HCT116 (cell line): ENCODE results near the gene SCN1B. TPM values are rescaled to one million over a fixed set of nuclear protein-coding genes. Genes with fewer than 3 reads are reported as not detected.

Experiments
- ATAC-seq: fragments of 200-7000 bp; cut with Tn5 transposase; 2 replicates; pipeline ENCODE4 v1.9.1; 2020; ENCODE audit warnings: mild to moderate bottlenecking, moderate library complexity
- BruUV-seq: library from RNA; stranded (reverse); fragments of 400-500 nt; replicated peaks from 2 replicates; lab custom pipeline; 2021; lab: Mats Ljungman, UMichigan
- CTCF ChIA-PET: fragments of 300-600 bp; sonication (Branson Sonifier 250); formaldehyde crosslinking; loops from one replicate; lab custom pipeline; 2021; ENCODE audit warnings: antibody characterized with exemption; lab: Charles Lee
- POLR2A ChIA-PET: fragments of 300-600, 350-600 bp; sonication (Branson Sonifier 250); formaldehyde crosslinking; loops from one replicate; lab custom pipeline; 2021; ENCODE audit warnings: antibody characterized with exemption; lab: Charles Lee
- RAD21 ChIA-PET, 2 experiments: fragments of 300-600 bp; sonication (Branson Sonifier 250); formaldehyde crosslinking; loops; one replicate each; lab custom pipeline; 2023; ENCODE audit warnings: low total read pairs in 2 of 2; ENCODE audit not compliant: uncharacterized antibody in 2 of 2, unreplicated experiment in 2 of 2, low non-redundant PET in 1 of 2; lab: Charles Lee
- DNase-seq: peaks from one replicate; pipeline ENCODE4 v3.0.0-alpha.2; 2010; ENCODE audit warnings: low read depth, low spot score
- H2AFZ ChIP-seq: fragments of 200-600 bp; shearing (Covaris generic), sonication (generic); 2 replicates; pipeline ENCODE4 v1.6.1; 2017; ENCODE audit warnings: low read depth, mixed run types, mixed read lengths, antibody characterized with exemption, low read length; ENCODE audit not compliant: poor library complexity, severe bottlenecking
- H3K27ac ChIP-seq: 2 replicates; pipeline ENCODE4 v1.5.1; 2012; ENCODE audit warnings: low read depth, low read length
- H3K27me3 ChIP-seq: fragments of 200-600 bp; sonication (generic); 2 replicates; pipeline ENCODE4 v1.6.1; 2016; ENCODE audit warnings: mixed run types, low read length, mixed read lengths; ENCODE audit not compliant: insufficient read depth
- H3K36me3 ChIP-seq, 2 experiments: fragments of 200-500 bp in 1 of 2; fragments of 200-600 bp in 1 of 2; sonication (Bioruptor generic) in 1 of 2; sonication (generic) in 1 of 2; 2 replicates each; pipeline versions ENCODE4 v1.5.1 to v1.6.1; 2014 to 2016; ENCODE audit warnings: low read length in 2 of 2, inconsistent platforms in 1 of 2, mixed read lengths in 1 of 2, mixed run types in 1 of 2; ENCODE audit not compliant: insufficient read depth in 2 of 2, control insufficient read depth in 1 of 2
- H3K4me1 ChIP-seq, 2 experiments: fragments of 200-600 bp in 1 of 2; sonication (generic) in 1 of 2; 2 replicates each; pipeline versions ENCODE4 v1.5.1 to v1.6.1; 2012 to 2017; ENCODE audit warnings: low read length in 2 of 2, inconsistent platforms in 1 of 2, mild to moderate bottlenecking in 1 of 2, mixed read lengths in 1 of 2, mixed run types in 1 of 2, moderate library complexity in 1 of 2; ENCODE audit not compliant: insufficient read depth in 2 of 2, control insufficient read depth in 1 of 2
- H3K4me2 ChIP-seq: fragments of 200-600 bp; sonication (generic); 2 replicates; pipeline ENCODE4 v1.6.1; 2017; ENCODE audit warnings: mixed run types, low read length, mixed read lengths
- H3K4me3 ChIP-seq, 2 experiments: fragments of 200-600 bp in 1 of 2; sonication (generic) in 1 of 2; replicated peaks in 1 of 2; 2 replicates each; pipeline ENCODE4 v1.5.1; 2011 to 2016; ENCODE audit warnings: low read length in 2 of 2, control low read depth in 1 of 2, low read depth in 1 of 2, mild to moderate bottlenecking in 1 of 2, mixed read lengths in 1 of 2, mixed run types in 1 of 2
- H3K79me2 ChIP-seq: fragments of 200-600 bp; sonication (generic); 2 replicates; pipeline ENCODE4 v1.6.1; 2017; ENCODE audit warnings: mild to moderate bottlenecking, mixed run types, low read length, moderate library complexity, mixed read lengths; ENCODE audit not compliant: insufficient read depth
- H3K9ac ChIP-seq: fragments of 200-600 bp; sonication (generic); 2 replicates; pipeline ENCODE4 v1.6.1; 2016; ENCODE audit warnings: low read length, mixed read lengths
- H3K9me2 ChIP-seq: fragments of 200-600 bp; sonication (generic), shearing (Covaris generic); 2 replicates; pipeline ENCODE4 v1.6.1; 2017; ENCODE audit warnings: mixed run types, mild to moderate bottlenecking, moderate library complexity; ENCODE audit not compliant: insufficient read depth
- H3K9me3 ChIP-seq, 2 experiments: fragments of 200-500 bp in 1 of 2; fragments of 200-600 bp in 1 of 2; sonication (Bioruptor generic) in 1 of 2; sonication (generic) in 1 of 2; 2 replicates each; pipeline ENCODE4 v1.6.1; 2014 to 2017; ENCODE audit warnings: low read length in 2 of 2, mixed read lengths in 2 of 2, inconsistent platforms in 1 of 2, low read depth in 1 of 2, mild to moderate bottlenecking in 1 of 2, mixed run types in 1 of 2, moderate library complexity in 1 of 2; ENCODE audit not compliant: control insufficient read depth in 1 of 2, insufficient read depth in 1 of 2
- H4K20me1 ChIP-seq: fragments of 200-600 bp; sonication (generic), shearing (Covaris generic); 2 replicates; pipeline ENCODE4 v1.6.1; 2017; ENCODE audit warnings: mixed run types, mild to moderate bottlenecking, moderate library complexity; ENCODE audit not compliant: insufficient read depth
- EZH2 ChIP-seq: fragments of 200-600 bp; sonication (generic); IDR thresholded peaks from 2 replicates; pipeline ENCODE4 v1.6.1; 2017; ENCODE audit warnings: antibody characterized with exemption, mixed run types
- EZH2phosphoT487 ChIP-seq: fragments of 200-600 bp; IDR thresholded peaks from 2 replicates; pipeline ENCODE4 v1.6.1; 2018; ENCODE audit warnings: antibody characterized with exemption, borderline replicate concordance
- FOSL1 ChIP-seq: IDR thresholded peaks from 2 replicates; pipeline ENCODE4 v1.6.1; 2012; ENCODE audit warnings: low read depth
- MAX ChIP-seq: IDR thresholded peaks from 2 replicates; pipeline ENCODE4 v1.6.1; 2012
- RAD21 ChIP-seq: IDR thresholded peaks from 2 replicates; pipeline ENCODE4 v1.6.1; 2012; ENCODE audit warnings: low read depth, mild to moderate bottlenecking
- TCF7L2 ChIP-seq: IDR thresholded peaks from 2 replicates; pipeline ENCODE4 v1.7.0; 2011; ENCODE audit warnings: borderline replicate concordance, inconsistent platforms; ENCODE audit not compliant: insufficient read depth, insufficient read length; ENCODE audit errors: extremely low read depth
- ZNF274 ChIP-seq: fragments of 200-500 bp; sonication (Bioruptor generic); IDR thresholded peaks from 2 replicates; pipeline ENCODE4 v1.6.1; 2014; ENCODE audit warnings: mild to moderate bottlenecking, low read depth, low read length, inconsistent platforms
- intact Hi-C: fragments of 100-400 bp; cut with micrococcal nuclease; formaldehyde crosslinking; loops from 2 replicates; pipeline ENCODE4 v1.10.0; 2022
- total RNA-seq: library from RNA; stranded (reverse); gene quantifications from one replicate; pipeline ENCODE4 v1.2.1, GENCODE V29; 2021; ENCODE audit not compliant: unreplicated experiment

Gene SCN1B
- total RNA-seq, 1 experiment from 2014 or later = 6.6 TPM

- no peak overlapping the region for H3K27ac ChIP-seq
- intact Hi-C loops = no loop called here
- no peaks in the 10 kb centered on the region for H4K20me1 ChIP-seq
- DNase-seq (no peak), ATAC-seq (no peak)
- ChIA-PET CTCF (interaction anchor here (1.3 kb wide), 1 partner anchor 15 kb away, joined by 3 read pairs; no protein-coding TSS in a partner anchor), RAD21 (no interaction called here), POLR2A (interaction anchor here (0.6 to 0.7 kb wide), 2 partner anchors 108 to 659 kb away, joined by 3 read pairs; no protein-coding TSS in a partner anchor)
- no TSS peak for BruUV-seq
- peak overlapping the region; percentile 90; the same call in 1 of the 2 replicates for H3K4me2 ChIP-seq
- no peak overlapping the region for H2AFZ ChIP-seq
- peaks cover 0 to 7% of the 10 kb centered on the region in 2 experiments; a peak in 3 of 4 replicates for H3K36me3 ChIP-seq
- no peak overlapping the region for H3K9ac ChIP-seq
- H3K4me1 ChIP-seq = peaks cover 14 to 26% of the 10 kb centered on the region in 2 experiments; a peak in 3 of 4 replicates
- H3K27me3 ChIP-seq = no peaks in the 10 kb centered on the region
- H3K9me3 ChIP-seq = no peaks in the 10 kb centered on the region
- TF ChIP-seq EZH2phosphoT487 = no peak
- TF ChIP-seq ZNF274 = no peak
- TF ChIP-seq EZH2 = no peak
- TF ChIP-seq MAX = no peak
- TF ChIP-seq TCF7L2 = no peak
- TF ChIP-seq FOSL1 = no peak
- no peaks in the 10 kb centered on the region for H3K9me2 ChIP-seq
- H3K79me2 ChIP-seq = peaks cover 49% of the 10 kb centered on the region
- H3K4me3 ChIP-seq = no peak overlapping the region
Measured at GRCh38 chr19:35002037-35002535, 28.2 kb upstream of the SCN1B start.

GRCh38 chr19:35004517-35005255 is 25.6 kb upstream of the SCN1B start:
- intact Hi-C loops = no loop called here
- Histone ChIP-seq H3K27ac (no peak overlapping the region), H2AFZ (no peak overlapping the region), H3K9ac (no peak overlapping the region), H3K4me1 (peaks cover 5 to 14% of the 10 kb centered on the region in 2 experiments; a peak in 2 of 4 replicates), H4K20me1 (no peaks in the 10 kb centered on the region), H3K4me3 (no peak overlapping the region), H3K4me2 (no peak overlapping the region), H3K36me3 (peaks cover 5 to 12% of the 10 kb centered on the region in 2 experiments; a peak in 3 of 4 replicates), H3K9me2 (no peaks in the 10 kb centered on the region), H3K27me3 (no peaks in the 10 kb centered on the region), H3K9me3 (no peaks in the 10 kb centered on the region), H3K79me2 (peaks cover 49% of the 10 kb centered on the region)
- no peak for TF ChIP-seq RAD21
- DNase-seq (no peak), ATAC-seq (no peak)
- ChIA-PET CTCF (no interaction called here), POLR2A (no interaction called here), RAD21 (no interaction called here)
- BruUV-seq = no TSS peak
